ENCODE data around the gene OAS3.

- TF ChIP-seq EZH2phosphoT487 (IDR thresholded peaks at IDR 0.05; ENCODE audit: borderline replicate concordance, low read length) (no peak), CTCF (IDR thresholded peaks at IDR 0.05; ENCODE audit: low read depth, low read length, poor library complexity, severe bottlenecking) (no peak)
Measured at GRCh38 chr12:112947314-112947713, 9.0 kb downstream of the OAS3 start.

Data from DOHH2 (cell line).